Measurements from ENCODE around the gene GPR137B.
"Not testable (repeated sequence)": the region's sequence is repeated elsewhere in the genome, so short reads cannot be mapped to it uniquely, and the experiment has no call there.

GPR137B gene

GRCh38 chr1:236161230-236161629 lies 18.9 kb downstream of the GPR137B start:
- no peak overlapping the region for H3K4me3 ChIP-seq (ENCODE audit: low read length)
- no peak for TF ChIP-seq CTCF (conservative IDR thresholded peaks at IDR 0.05; ENCODE audit: low read depth, low read length)
- no peak for DNase-seq (ENCODE audit: low read depth)

- H3K4me3 ChIP-seq (ENCODE audit: low read length); DNase-seq (ENCODE audit: low read depth): not testable (repeated sequence)
These were observed 19.4 kb downstream of the GPR137B start for GRCh38 chr1:236161755-236162154.

- DNase-seq (ENCODE audit: low read depth) = no peak
- no peak overlapping the region for H3K4me3 ChIP-seq (ENCODE audit: low read length)
- TF ChIP-seq CTCF (conservative IDR thresholded peaks at IDR 0.05; ENCODE audit: low read depth, low read length) = no peak
These were observed 21.3 kb downstream of the GPR137B start for GRCh38 chr1:236163463-236164153.

- no peak for DNase-seq (ENCODE audit: low read depth)
- no peak for TF ChIP-seq CTCF (conservative IDR thresholded peaks at IDR 0.05; ENCODE audit: low read depth, low read length)
- H3K4me3 ChIP-seq (ENCODE audit: low read length) = no peak overlapping the region
These were observed 21.9 kb downstream of the GPR137B start for GRCh38 chr1:236164273-236164672.

GRCh38 chr1:236165238-236165981 lies 23.1 kb downstream of the GPR137B start:
- no peak for TF ChIP-seq CTCF (conservative IDR thresholded peaks at IDR 0.05; ENCODE audit: low read depth, low read length)
- no peak overlapping the region for H3K4me3 ChIP-seq (ENCODE audit: low read length)
- no peak for DNase-seq (ENCODE audit: low read depth)

- no peak for DNase-seq (ENCODE audit: low read depth)
- TF ChIP-seq CTCF (conservative IDR thresholded peaks at IDR 0.05; ENCODE audit: low read depth, low read length) = no peak
- no peak overlapping the region for H3K4me3 ChIP-seq (ENCODE audit: low read length)
These were observed 23.7 kb downstream of the GPR137B start for GRCh38 chr1:236166041-236166440.

GRCh38 chr1:236167154-236167553 lies 24.8 kb downstream of the GPR137B start:
- DNase-seq (ENCODE audit: low read depth) = no peak
- H3K4me3 ChIP-seq (ENCODE audit: low read length) = no peak overlapping the region

More at GRCh38 chr1:236167154-236167553, 24.8 kb downstream of the GPR137B start:
- no peak for TF ChIP-seq CTCF (conservative IDR thresholded peaks at IDR 0.05; ENCODE audit: low read depth, low read length)

Measured in retinal pigment epithelial cell (primary cell).